HG03521 (cell line): ENCODE results near the gene KCNJ14.
"Not testable (repeated sequence)": the region's sequence is repeated elsewhere in the genome, so short reads cannot be mapped to it uniquely, and the experiment has no call there.

Experiments used
- ATAC-seq: cut with Tn5 transposase; IDR thresholded peaks from one replicate; pipeline ENCODE4 v1.9.1; 2021; ENCODE audit warnings: mild to moderate bottlenecking, moderate library complexity; ENCODE audit not compliant: unreplicated experiment

The KCNJ14 gene

DNA sequence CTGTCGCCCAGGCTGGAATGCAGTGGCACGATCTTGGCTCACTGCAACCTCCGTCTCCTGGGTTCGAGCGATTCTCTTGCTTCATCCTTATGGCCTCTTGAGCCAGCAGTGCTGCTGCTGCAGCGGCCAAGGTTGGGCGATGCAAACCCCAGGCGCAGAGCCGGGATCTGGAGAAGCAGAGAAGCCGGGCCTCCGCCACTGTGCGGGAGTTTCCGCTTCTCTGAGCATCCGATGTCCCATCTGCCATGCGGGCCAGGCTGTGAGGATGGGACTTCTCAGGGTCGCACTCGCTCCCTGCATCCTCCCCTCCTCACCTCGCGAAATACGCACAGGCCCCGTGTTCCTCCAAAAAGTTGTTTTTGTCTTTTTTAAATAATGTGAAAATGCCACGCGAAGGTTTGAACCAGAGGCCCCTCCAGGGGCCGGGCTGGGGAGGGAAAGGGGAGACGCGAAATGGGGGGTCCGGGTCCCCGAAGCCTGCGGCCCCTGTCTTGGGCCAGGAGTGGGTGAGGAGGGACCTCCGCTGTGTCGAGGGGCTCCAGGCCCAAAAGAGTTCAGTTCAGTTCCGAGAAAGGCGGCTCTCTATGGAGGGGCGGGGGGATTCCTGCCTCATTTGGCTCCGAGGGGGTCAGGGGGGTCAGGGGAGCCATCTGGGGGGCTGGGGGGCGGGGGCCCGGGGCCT lies 29.7 kb downstream of the KCNJ14 start:
- ATAC-seq = no peak

DNA sequence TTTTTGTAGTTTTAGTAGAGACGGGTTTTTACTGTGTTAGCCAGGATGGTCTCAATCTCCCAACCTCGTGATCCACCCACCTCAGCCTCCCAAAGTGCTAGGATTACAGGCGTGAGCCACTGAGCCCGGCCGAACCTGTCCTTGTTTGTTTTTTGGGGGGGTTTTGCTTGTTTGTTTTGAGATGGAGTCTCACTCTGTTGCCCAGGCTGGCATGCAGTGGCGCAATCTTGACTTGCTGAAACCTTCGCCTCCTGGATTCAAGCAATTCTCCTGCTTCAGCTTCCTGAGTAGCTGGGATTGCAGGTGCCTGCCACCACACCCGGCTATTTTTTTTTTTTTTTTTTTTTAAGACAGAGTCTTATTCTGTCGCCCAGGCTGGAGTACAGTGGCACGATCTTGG lies 31.3 kb downstream of the KCNJ14 start:
- not testable (repeated sequence) for ATAC-seq

GRCh38 chr19:48487544-48487943 lies 32.2 kb downstream of the KCNJ14 start:
- no peak for ATAC-seq

DNA sequence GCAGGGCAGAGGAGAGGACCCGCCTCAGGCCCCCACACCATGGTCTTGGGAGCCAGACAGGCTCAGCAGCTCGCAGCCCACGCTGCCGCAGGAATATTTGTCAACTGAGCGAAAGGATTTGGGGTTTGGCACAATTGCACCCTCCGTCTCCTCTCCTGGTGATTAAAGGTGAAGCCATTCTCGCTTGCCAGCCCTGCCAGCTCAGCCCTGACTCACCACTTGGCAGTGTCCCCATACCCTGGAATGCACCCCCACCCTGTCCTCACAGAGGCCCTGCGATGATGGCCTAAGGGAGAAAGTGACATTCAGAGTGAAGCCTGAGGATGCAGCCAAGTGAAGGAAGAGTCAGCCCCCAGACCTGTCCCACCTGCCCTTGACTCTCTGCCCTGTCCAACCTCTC lies 32.6 kb downstream of the KCNJ14 start:
- no peak for ATAC-seq

GRCh38 chr19:48488478-48488877 lies 33.1 kb downstream of the KCNJ14 start:
- ATAC-seq = not testable (repeated sequence)

- ATAC-seq = peak; percentile 29
Measured at GRCh38 chr19:48489608-48490216, 34.3 kb downstream of the KCNJ14 start.

- ATAC-seq = no peak
Measured at GRCh38 chr19:48490981-48491792, 35.8 kb downstream of the KCNJ14 start.

GRCh38 chr19:48491793-48492123 lies 36.4 kb downstream of the KCNJ14 start:
- no peak for ATAC-seq

DNA sequence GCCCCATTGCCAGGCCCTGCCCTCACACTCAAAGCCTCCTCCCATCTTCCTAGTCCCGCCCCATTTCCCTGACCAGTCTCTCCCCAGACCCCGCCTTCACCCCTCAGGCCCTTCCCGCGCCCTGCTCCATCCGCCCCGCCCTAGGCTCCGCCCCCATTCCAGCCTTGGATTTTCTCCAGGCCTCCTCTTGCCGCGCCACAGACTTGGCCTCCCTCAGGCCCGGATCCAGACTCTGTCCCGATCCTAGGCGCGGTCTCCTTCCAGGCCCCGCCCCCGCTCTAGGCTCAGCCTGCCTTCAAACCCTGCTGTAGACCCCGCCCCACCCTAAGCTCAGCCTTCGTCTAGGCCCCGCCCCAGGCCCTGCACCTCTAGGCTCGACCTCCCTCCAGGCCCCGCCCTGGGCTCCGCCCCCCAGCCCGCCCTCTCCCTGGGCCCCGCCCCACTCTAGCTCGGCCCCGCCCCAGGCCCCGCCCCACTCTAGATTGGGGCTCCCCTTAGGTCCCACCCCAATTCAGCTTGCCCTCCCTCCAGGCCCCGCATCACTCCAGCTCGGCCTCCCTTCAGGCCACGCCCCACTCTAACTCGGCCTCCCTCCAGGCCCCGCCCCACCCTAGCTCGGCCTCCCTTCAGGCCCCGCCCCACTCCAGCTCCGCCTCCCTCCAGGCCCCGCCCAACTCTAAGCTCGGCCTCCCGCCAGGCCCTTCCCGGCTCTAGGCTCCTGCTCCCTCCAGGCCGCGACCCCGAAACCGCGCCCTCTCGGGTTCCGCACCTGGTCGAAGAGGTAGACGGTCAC lies 37.7 kb downstream of the KCNJ14 start:
- peak; percentile 53 for ATAC-seq

DNA sequence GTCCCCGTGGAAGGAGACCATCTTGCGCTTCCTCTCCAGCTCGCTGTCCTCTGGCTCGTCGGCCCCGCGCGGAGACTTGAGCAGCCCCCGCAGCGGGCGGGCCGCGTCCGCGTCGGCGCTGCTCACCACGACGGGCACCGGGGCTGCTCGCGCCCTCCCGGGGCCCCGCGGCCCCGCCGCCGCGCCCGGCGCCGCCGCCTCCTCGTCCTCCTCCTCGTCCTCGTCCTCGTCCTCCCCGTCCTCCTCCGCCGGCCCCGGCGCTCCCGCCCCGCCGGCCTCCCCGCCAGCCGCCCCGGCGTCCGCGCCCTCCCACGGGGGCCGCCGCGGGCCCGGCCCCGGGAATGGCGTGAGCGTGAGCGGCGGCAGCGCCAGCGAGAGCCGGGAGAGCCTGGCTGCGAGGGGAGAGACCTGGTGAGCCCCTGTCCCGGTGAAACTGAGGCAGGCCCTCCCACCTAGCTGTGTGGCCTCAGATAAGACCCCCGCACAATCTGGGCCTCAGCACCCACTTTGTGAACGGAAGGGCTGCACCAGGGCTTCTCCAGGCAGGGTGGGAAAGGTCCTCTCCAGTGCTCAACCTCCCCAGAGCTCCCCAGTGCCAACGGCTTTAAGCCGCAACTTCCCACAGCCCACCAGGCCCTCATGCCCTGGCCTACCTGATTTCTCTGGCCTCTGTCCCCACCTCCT lies 38.5 kb downstream of the KCNJ14 start:
- no peak for ATAC-seq

- ATAC-seq = no peak
Measured at GRCh38 chr19:48495396-48495795, 40.0 kb downstream of the KCNJ14 start.

DNA sequence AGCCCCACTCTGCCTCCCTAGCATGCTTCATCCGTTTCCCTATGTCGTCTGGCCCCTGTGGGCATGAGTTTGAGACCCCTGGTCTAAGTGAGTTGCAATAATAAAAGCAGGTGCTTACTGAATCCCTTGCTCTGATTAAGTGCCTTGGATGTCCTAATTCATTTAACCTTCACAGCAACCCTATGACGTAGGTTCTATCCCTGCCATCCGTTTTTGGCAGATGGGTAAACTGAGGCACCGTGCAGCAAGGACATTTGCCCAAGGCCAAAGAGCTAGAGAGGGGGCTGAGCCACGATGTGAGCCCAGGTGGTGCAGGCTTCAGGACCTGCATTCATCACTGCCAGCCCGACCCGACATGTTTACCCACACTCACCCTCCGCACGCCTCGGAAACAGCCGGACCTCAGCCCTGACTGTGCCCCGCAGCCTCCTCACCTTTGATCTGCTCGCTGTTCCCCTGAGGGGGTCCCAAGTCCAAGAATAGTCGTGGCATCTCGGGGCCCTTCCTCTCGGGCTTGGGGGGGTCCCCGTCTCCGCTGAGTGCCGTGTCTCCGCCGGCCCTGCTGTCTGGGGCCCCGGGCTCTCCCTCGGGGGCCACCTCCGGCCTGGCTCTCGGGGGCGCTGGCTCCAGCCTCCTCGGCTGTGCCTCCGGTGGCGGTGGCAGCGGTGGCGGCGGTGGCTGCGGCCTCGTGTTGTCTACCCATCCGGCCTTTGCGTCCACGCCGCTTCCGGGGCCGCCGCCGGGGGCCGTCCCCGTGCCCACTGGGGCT lies 41.8 kb downstream of the KCNJ14 start:
- no peak for ATAC-seq

DNA sequence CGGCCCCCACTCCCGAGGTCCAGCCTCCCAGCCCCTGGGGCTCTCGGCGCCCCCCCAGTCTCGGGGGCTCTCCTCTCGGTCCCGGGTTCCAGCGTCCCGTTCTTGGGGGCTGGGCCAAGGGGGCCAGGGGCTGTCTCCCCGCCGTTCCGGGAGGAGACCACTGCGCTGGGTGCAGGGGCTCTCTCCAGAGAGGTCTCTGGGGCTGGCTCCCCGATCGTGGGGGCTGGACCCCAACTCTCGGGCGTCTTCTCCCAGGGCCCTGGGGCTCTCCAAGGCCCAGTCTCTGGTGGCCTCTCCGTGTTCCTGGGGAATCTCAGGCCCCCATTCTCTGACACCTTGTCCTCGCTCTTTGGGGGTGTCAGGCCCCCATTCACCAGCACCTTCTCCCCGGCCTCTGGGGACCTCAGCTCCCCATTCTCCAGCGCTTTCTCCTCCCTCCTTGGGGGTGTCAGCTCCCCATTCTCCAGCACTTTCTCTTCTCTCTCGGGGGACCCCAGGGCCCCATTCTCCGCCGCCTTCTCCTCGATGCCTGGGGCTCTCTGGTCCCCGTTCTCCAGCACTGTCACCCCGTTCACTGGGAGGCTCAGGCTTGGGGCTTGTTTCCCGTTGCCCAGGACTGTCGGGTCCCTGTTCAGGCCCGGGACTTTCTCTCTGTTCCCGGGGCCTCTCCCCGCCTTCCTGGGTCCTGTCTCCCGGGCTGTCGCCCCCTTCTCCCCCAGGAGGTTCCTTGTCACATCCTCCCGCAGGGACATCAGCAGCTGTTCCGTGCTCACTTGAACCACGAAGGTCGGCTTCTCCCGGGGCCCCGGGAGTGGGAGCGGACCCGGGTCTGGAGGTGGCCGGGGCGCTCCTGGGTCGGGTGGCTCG lies 42.6 kb downstream of the KCNJ14 start:
- no peak for ATAC-seq

DNA sequence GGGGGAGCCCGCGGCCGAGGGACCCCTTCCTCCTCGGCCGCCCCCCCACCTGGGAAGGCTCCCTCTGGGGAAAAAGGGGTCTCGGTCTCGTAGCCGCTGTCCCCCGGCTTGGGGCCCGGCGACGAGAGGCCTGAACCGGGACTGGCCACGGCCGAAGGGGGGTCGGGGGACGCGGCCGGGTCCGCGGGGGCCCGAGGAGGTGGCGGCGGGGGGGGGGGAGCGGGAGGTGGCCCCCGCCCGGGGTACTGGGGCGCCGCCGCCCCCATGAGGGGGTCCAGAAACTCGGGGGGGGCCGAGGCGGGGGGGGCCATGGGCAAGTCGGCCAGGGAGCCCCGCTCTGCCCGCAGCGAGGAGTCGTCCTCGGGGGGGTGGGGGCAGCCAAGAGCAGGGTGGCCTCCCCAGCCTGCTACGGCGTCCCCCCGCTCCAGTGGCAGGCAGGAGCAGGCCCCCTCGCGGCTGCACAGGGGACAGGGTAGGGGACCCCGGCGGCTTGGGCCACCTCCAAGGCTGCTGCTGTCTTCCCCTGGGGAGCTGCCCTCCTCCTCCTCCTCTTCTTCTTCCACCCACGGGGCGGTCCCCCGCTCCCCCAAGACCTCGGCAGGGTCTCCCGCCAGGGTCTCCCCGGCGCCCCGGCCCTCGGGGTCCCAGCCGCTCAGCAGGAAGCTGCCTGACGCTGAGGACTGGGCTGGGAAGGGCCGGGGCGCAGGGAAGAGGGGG lies 43.4 kb downstream of the KCNJ14 start:
- ATAC-seq = no peak

DNA sequence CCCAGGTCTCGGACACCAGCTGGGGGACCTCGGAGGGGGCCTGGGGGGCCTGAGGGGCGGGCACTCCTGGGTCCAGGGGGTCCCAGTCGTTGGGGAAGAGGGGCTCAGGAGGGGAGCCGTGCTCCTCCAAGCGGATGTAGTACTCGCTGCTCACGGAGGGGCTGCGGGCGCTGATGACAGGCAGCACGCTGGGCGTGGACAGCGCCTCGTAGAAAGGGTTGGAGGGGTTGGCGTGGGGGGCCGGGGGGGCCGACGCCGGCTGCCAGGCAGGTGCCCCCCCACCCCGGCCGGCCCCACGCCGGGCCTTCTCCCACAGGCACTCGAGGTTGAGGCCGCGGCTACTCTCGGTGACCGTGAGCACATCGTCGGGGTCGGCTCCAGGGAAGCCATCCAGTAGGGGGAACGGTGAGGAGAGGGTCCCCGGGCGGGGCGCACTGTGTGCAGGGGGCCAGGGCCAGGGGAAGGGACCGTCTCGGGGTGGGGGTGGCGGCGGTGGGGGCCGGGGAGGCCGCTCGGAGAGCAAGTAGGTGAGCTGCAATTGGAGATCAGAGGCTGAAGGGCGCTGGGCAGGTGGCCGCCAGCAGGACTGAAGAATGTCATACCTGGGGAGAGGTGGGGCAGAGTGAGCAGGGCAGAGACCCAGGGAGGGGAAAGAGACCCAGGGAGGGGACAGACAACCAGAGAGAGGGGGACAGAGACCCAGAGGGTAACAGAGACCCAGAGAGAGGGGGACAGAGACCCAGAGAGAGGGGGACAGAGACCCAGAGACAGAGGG lies 44.1 kb downstream of the KCNJ14 start:
- no peak for ATAC-seq

GRCh38 chr19:48500830-48501493 lies 45.6 kb downstream of the KCNJ14 start:
- ATAC-seq = no peak
